OCI-LY7 (cell line): ENCODE results near the gene RFX6.

ENCODE experiments used
- EZH2phosphoT487 ChIP-seq: fragments of 200-600 bp; sonication (generic); IDR thresholded peaks from 2 replicates; pipeline ENCODE4 v1.6.1; 2018; ENCODE audit warnings: low read depth, borderline replicate concordance, mild to moderate bottlenecking, mixed run types, antibody characterized with exemption, low read length, moderate library complexity, mixed read lengths
- TF ChIP-seq, protein P1 (sequence below): fragments of 200-600 bp; sonication (generic); conservative IDR thresholded peaks from 2 replicates; pipeline ENCODE4 v1.5.1; 2014; ENCODE audit warnings: mild to moderate bottlenecking, antibody characterized with exemption, low read length, moderate library complexity, mixed read lengths

DNA sequence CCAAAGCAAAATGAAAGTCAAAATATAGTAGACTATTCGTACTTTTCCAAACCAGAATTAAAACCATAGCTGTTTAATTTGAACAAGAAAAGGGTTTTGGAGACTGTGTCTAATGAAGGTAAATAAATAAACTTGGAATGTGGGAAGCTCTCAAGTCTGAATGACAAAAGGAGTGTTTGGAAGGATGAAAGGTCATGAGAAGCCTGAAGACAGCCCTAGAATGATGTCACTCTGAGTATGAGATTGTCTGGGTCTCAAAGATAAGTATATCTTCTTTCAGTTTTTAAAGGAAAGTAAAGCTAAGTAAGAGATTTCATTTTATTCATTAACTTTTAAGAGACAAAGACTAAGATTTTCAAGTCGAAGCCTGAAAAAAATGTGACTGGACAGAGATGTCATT, 72.9 kb downstream of the RFX6 start:
- TF ChIP-seq, protein P1, sequence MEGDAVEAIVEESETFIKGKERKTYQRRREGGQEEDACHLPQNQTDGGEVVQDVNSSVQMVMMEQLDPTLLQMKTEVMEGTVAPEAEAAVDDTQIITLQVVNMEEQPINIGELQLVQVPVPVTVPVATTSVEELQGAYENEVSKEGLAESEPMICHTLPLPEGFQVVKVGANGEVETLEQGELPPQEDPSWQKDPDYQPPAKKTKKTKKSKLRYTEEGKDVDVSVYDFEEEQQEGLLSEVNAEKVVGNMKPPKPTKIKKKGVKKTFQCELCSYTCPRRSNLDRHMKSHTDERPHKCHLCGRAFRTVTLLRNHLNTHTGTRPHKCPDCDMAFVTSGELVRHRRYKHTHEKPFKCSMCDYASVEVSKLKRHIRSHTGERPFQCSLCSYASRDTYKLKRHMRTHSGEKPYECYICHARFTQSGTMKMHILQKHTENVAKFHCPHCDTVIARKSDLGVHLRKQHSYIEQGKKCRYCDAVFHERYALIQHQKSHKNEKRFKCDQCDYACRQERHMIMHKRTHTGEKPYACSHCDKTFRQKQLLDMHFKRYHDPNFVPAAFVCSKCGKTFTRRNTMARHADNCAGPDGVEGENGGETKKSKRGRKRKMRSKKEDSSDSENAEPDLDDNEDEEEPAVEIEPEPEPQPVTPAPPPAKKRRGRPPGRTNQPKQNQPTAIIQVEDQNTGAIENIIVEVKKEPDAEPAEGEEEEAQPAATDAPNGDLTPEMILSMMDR: no peak
- no peak for TF ChIP-seq EZH2phosphoT487
